Neural cell (in vitro differentiated cells): Measurements from ENCODE around the gene PPIF. TPM values are rescaled to one million over a fixed set of nuclear protein-coding genes. Genes with fewer than 3 reads are reported as not detected.

ENCODE experiments used
- polyA plus RNA-seq: library from polyadenylated mRNA; depleted of rRNA; stranded (reverse); fragments of >200 nt; gene quantifications from 2 replicates; pipeline ENCODE4 v1.2.3, GENCODE V29; 2014

PPIF gene
- polyA plus RNA-seq, 1 donor from 2014 or later = 13.6 TPM

Other genes starting within 250 kb of the PPIF start
- not detected in 2 replicates for gene ZCCHC24, start 98.2 kb downstream of the PPIF start, polyA plus RNA-seq
- 0.08 and 0.21 TPM in 2 replicates for gene EIF5AL1, start 165.1 kb downstream of the PPIF start, polyA plus RNA-seq
- 0.48 TPM in 1 of 2 replicates, not detected in the other for gene SFTPA2, start 212.9 kb downstream of the PPIF start, polyA plus RNA-seq